H1 (cell line): Measurements from ENCODE around the gene UPF1.

Experiments used
- CTCF ChIP-seq, 3 experiments: IDR thresholded peaks; 1 replicate in 2 of 3; 2 replicates in 1 of 3; pipeline versions ENCODE4 v1.5.1 to v1.6.1; 2011; ENCODE audit warnings: low read length in 3 of 3, mild to moderate bottlenecking in 3 of 3, inconsistent platforms in 2 of 3, low read depth in 1 of 3, moderate library complexity in 1 of 3; ENCODE audit not compliant: insufficient read depth in 1 of 3; ENCODE audit errors: control extremely low read depth in 1 of 3
- EZH2 ChIP-seq: fragments of 200-600 bp; sonication (generic); IDR thresholded peaks from 2 replicates; pipeline ENCODE4 v1.7.1; 2012; ENCODE audit warnings: low read depth, mild to moderate bottlenecking, moderate library complexity, low read length, inconsistent platforms; ENCODE audit not compliant: severe bottlenecking
- GABPA ChIP-seq: IDR thresholded peaks from 2 replicates; pipeline ENCODE4 v1.6.1; 2011; ENCODE audit warnings: mild to moderate bottlenecking, low read length, moderate library complexity, borderline replicate concordance; ENCODE audit not compliant: insufficient read depth
- HDAC6 ChIP-seq: IDR thresholded peaks from one replicate; pipeline ENCODE4 v1.7.1; 2012; ENCODE audit warnings: low read depth, mild to moderate bottlenecking, inconsistent platforms, low read length, moderate library complexity
- JUN ChIP-seq: IDR thresholded peaks from 2 replicates; pipeline ENCODE4 v1.6.1; 2011; ENCODE audit warnings: low read depth, mild to moderate bottlenecking, improper control_type of control experiment, low read length
- JUND ChIP-seq: IDR thresholded peaks from 2 replicates; pipeline ENCODE4 v1.6.1; 2011; ENCODE audit warnings: mild to moderate bottlenecking, improper control_type of control experiment, low read length
- MAX ChIP-seq: IDR thresholded peaks from 2 replicates; pipeline ENCODE4 v1.6.1; 2012; ENCODE audit warnings: inconsistent platforms
- POLR2AphosphoS5 ChIP-seq: IDR thresholded peaks from 2 replicates; pipeline ENCODE4 v1.6.1; 2011; ENCODE audit warnings: low read depth, low read length
- RAD21 ChIP-seq, 2 experiments: IDR thresholded peaks in 1 of 2; conservative IDR thresholded peaks in 1 of 2; 2 replicates each; pipeline ENCODE4 v1.6.1; 2011; ENCODE audit warnings: low read depth in 2 of 2, low read length in 2 of 2, improper control_type of control experiment in 1 of 2, inconsistent platforms in 1 of 2, mild to moderate bottlenecking in 1 of 2, moderate library complexity in 1 of 2
- SIN3A ChIP-seq, 2 experiments: IDR thresholded peaks in 1 of 2; conservative IDR thresholded peaks in 1 of 2; 2 replicates each; pipeline ENCODE4 v1.6.1; 2011 to 2012; ENCODE audit warnings: low read length in 2 of 2, improper control_type of control experiment in 1 of 2, low read depth in 1 of 2, mild to moderate bottlenecking in 1 of 2
- SP1 ChIP-seq: IDR thresholded peaks from 2 replicates; pipeline ENCODE4 v1.6.1; 2011; ENCODE audit warnings: low read depth, low read length
- ZNF274 ChIP-seq: IDR thresholded peaks from 2 replicates; pipeline ENCODE4 v1.7.0; 2012; ENCODE audit warnings: low read length, borderline replicate concordance; ENCODE audit errors: extremely low read depth

- TF ChIP-seq SIN3A (conservative IDR thresholded peaks at IDR 0.05 in 1 of 2, IDR thresholded peaks at IDR 0.05 in 1 of 2; ENCODE audit: low read depth in 1 of 2, low read length in 2 of 2) (no peak), POLR2AphosphoS5 (no peak), JUND (no peak), JUN (no peak), GABPA (no peak), CTCF (IDR thresholded peaks at IDR 0.05; ENCODE audit: control extremely low read depth in 1 of 3, insufficient read depth in 1 of 3, low read depth in 1 of 3, low read length in 3 of 3) (peak; percentile 41 to 63 (median 58); a peak in 3 of 4 replicates), EZH2 (no peak), SP1 (no peak), MAX (no peak), RAD21 (IDR thresholded peaks at IDR 0.05 in 1 of 2, conservative IDR thresholded peaks at IDR 0.05 in 1 of 2; ENCODE audit: low read depth in 2 of 2, low read length in 2 of 2) (peak; percentile 40 to 51), HDAC6 (no peak), ZNF274 (no peak)
Measured at GRCh38 chr19:18856385-18857126, 24.8 kb downstream of the UPF1 start.
